GM06990 (cell line): ENCODE results near the gene B3GALT2.

Experiments
- DNase-seq: peaks from one replicate; pipeline ENCODE4 v3.0.0-alpha.2; 2011; ENCODE audit not compliant: insufficient read length; ENCODE audit errors: extremely low read depth
- H3K27me3 ChIP-seq: replicated peaks from 2 replicates; pipeline ENCODE4 v1.6.0; 2011; ENCODE audit warnings: low read length; ENCODE audit not compliant: control insufficient read depth, insufficient read depth
- H3K36me3 ChIP-seq: 2 replicates; pipeline ENCODE4 v1.5.1; 2011; ENCODE audit warnings: low read length; ENCODE audit not compliant: control insufficient read depth, insufficient read depth
- H3K4me3 ChIP-seq: replicated peaks from 2 replicates; pipeline ENCODE4 v1.5.1; 2011; ENCODE audit warnings: low read depth, mild to moderate bottlenecking, control low read depth, low read length
- CTCF ChIP-seq: IDR thresholded peaks from 2 replicates; pipeline ENCODE4 v1.5.1; 2011; ENCODE audit warnings: low read length, control low read depth, mild to moderate bottlenecking, inconsistent platforms; ENCODE audit not compliant: insufficient read depth, poor library complexity, severe bottlenecking

Gene B3GALT2

GRCh38 chr1:193219391-193219790 lies 33.0 kb upstream of the B3GALT2 start:
- Histone ChIP-seq H3K4me3 (no peak overlapping the region), H3K36me3 (peaks cover 3% of the 10 kb centered on the region), H3K27me3 (no peaks in the 10 kb centered on the region)
- no peak for DNase-seq
- TF ChIP-seq CTCF: no peak

- Histone ChIP-seq H3K4me3 (no peak overlapping the region), H3K36me3 (peaks cover 5% of the 10 kb centered on the region), H3K27me3 (no peaks in the 10 kb centered on the region)
- no peak for TF ChIP-seq CTCF
- no peak for DNase-seq
Measured at GRCh38 chr1:193216920-193217319, 30.5 kb upstream of the B3GALT2 start.

- H3K27me3 ChIP-seq: no peaks in the 10 kb centered on the region
- DNase-seq: no peak
- no peak overlapping the region for H3K4me3 ChIP-seq
- peaks cover 5% of the 10 kb centered on the region for H3K36me3 ChIP-seq
- no peak for TF ChIP-seq CTCF
Measured at GRCh38 chr1:193213998-193214397, 27.6 kb upstream of the B3GALT2 start.

GRCh38 chr1:193212637-193213036 lies 26.2 kb upstream of the B3GALT2 start:
- TF ChIP-seq CTCF: no peak
- H3K36me3 ChIP-seq: peaks cover 5% of the 10 kb centered on the region
- no peak overlapping the region for H3K4me3 ChIP-seq
- DNase-seq: no peak
- H3K27me3 ChIP-seq: no peaks in the 10 kb centered on the region

- no peak for TF ChIP-seq CTCF
- peaks cover 5% of the 10 kb centered on the region for H3K36me3 ChIP-seq
- no peak for DNase-seq
Measured at GRCh38 chr1:193211539-193211938, 25.1 kb upstream of the B3GALT2 start.

GRCh38 chr1:193210996-193211395 lies 24.6 kb upstream of the B3GALT2 start:
- Histone ChIP-seq H3K27me3 (no peaks in the 10 kb centered on the region), H3K4me3 (no peak overlapping the region), H3K36me3 (peaks cover 5% of the 10 kb centered on the region)
- TF ChIP-seq CTCF: no peak
- no peak for DNase-seq

More at GRCh38 chr1:193211539-193211938, 25.1 kb upstream of the B3GALT2 start:
- no peak overlapping the region for H3K4me3 ChIP-seq
- no peaks in the 10 kb centered on the region for H3K27me3 ChIP-seq
